ENCODE results near the gene GPATCH4.

DNA sequence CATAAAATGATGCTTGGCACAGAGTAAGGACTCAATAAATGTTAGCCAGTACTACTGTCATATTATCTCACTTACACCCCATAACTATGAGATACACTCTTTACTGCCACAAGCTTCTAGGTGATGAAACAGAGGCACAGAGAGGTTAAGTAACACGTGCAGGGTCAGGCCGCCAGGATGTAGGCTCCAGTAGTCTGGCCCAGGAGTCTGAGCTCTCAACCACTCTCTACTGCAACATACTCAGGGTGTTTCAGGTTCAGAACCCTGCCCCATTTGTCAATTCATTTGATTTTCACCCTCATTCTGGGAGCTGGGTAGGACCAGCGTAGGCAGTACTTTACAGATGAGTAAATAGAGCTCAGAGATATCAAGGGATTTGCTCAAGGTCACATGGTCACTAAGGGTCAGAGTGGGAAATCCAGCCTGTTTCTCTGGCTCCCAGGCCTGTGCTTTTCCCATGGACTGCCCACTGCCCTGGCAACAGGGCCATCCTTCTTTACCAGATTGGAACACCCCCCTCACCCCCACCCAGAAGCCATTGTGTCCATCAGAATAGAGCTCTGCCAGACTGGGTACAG is 50.1 kb downstream of the GPATCH4 start:
- TF ChIP-seq, protein P1, sequence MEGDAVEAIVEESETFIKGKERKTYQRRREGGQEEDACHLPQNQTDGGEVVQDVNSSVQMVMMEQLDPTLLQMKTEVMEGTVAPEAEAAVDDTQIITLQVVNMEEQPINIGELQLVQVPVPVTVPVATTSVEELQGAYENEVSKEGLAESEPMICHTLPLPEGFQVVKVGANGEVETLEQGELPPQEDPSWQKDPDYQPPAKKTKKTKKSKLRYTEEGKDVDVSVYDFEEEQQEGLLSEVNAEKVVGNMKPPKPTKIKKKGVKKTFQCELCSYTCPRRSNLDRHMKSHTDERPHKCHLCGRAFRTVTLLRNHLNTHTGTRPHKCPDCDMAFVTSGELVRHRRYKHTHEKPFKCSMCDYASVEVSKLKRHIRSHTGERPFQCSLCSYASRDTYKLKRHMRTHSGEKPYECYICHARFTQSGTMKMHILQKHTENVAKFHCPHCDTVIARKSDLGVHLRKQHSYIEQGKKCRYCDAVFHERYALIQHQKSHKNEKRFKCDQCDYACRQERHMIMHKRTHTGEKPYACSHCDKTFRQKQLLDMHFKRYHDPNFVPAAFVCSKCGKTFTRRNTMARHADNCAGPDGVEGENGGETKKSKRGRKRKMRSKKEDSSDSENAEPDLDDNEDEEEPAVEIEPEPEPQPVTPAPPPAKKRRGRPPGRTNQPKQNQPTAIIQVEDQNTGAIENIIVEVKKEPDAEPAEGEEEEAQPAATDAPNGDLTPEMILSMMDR (IDR thresholded peaks at IDR 0.05 in 4 of 5, conservative IDR thresholded peaks at IDR 0.05 in 1 of 5), result no peak
- TF ChIP-seq POLR2A (IDR thresholded peaks at IDR 0.05), result no peak

Measured in gastrocnemius medialis (tissue), 4 donors.